WTC11 (cell line): ENCODE measurements around the gene ARHGAP44. TPM values are rescaled to one million over a fixed set of nuclear protein-coding genes. Genes with fewer than 3 reads are reported as not detected.

Experiments
- ATAC-seq: fragments of 200-7000 bp; cut with Tn5 transposase; 2 replicates; pipeline ENCODE4 v1.10.0; 2021; ENCODE audit warnings: mild to moderate bottlenecking, moderate library complexity
- CTCF ChIA-PET: fragments of 300-600 bp; sonication (Branson Sonifier 250); formaldehyde crosslinking; loops from one replicate; lab custom pipeline; 2021; ENCODE audit warnings: antibody characterized with exemption; lab: Charles Lee
- POLR2A ChIA-PET: fragments of 350-600 bp; sonication (Branson Sonifier 250); formaldehyde crosslinking; loops from one replicate; lab custom pipeline; 2021; ENCODE audit warnings: antibody characterized with exemption; lab: Charles Lee
- DNase-seq: peaks from one replicate; pipeline ENCODE4 v3.0.0; 2021; ENCODE audit warnings: low spot score
- H3K27ac Mint-ChIP-seq: 2 replicates; pipeline ENCODE4 v1.8.0; 2021; ENCODE audit warnings: mixed read lengths
- H3K27me3 Mint-ChIP-seq: 2 replicates; pipeline ENCODE4 v1.8.0; 2021; ENCODE audit warnings: low read depth, mild to moderate bottlenecking, moderate library complexity, mixed read lengths
- H3K36me3 Mint-ChIP-seq: 2 replicates; pipeline ENCODE4 v1.8.0; 2021; ENCODE audit warnings: mixed read lengths
- H3K4me1 Mint-ChIP-seq: 2 replicates; pipeline ENCODE4 v1.8.0; 2022; ENCODE audit warnings: mixed read lengths
- H3K4me3 Mint-ChIP-seq: 2 replicates; pipeline ENCODE4 v1.8.0; 2021; ENCODE audit warnings: mild to moderate bottlenecking, moderate library complexity, mixed read lengths
- H3K9me3 Mint-ChIP-seq: 2 replicates; pipeline ENCODE4 v1.8.0; 2021; ENCODE audit warnings: mixed read lengths
- ATF1 ChIP-seq: sonication (generic); formaldehyde crosslinking; IDR thresholded peaks from 2 replicates; pipeline ENCODE4 v1.8.1; 2023; ENCODE audit warnings: mild to moderate bottlenecking, moderate library complexity, missing genetic modification reagents
- FOXP1 ChIP-seq: sonication (generic); formaldehyde crosslinking; IDR thresholded peaks from 2 replicates; pipeline ENCODE4 v1.8.0; 2022; ENCODE audit warnings: missing genetic modification reagents, mild to moderate bottlenecking, moderate library complexity, borderline replicate concordance
- GRHL2 ChIP-seq: fragments of 250-450 bp; sonication (Bioruptor Pico); IDR thresholded peaks from 2 replicates; pipeline ENCODE4 v1.8.0; 2022; ENCODE audit warnings: mild to moderate bottlenecking, moderate library complexity; ENCODE audit not compliant: insufficient replicate concordance, severe bottlenecking
- GTF2I ChIP-seq: fragments of 250-450 bp; sonication (Bioruptor Pico); conservative IDR thresholded peaks from 2 replicates; pipeline ENCODE4 v1.4.0; 2021; ENCODE audit warnings: mild to moderate bottlenecking
- HMGA2 ChIP-seq: fragments of 250-450 bp; sonication (Bioruptor Pico); IDR thresholded peaks from 2 replicates; pipeline ENCODE4 v1.4.0; 2021; ENCODE audit warnings: mild to moderate bottlenecking, moderate library complexity
- IRF2 ChIP-seq: sonication (generic); formaldehyde crosslinking; IDR thresholded peaks from 2 replicates; pipeline ENCODE4 v1.8.0; 2022; ENCODE audit warnings: low read depth, missing genetic modification reagents, borderline replicate concordance
- KAT7 ChIP-seq: sonication (generic); formaldehyde crosslinking; IDR thresholded peaks from 2 replicates; pipeline ENCODE4 v1.8.1; 2023; ENCODE audit warnings: missing genetic modification reagents, mild to moderate bottlenecking, borderline replicate concordance
- TEAD1 ChIP-seq: sonication (generic); formaldehyde crosslinking; IDR thresholded peaks from 2 replicates; pipeline ENCODE4 v1.8.0; 2022; ENCODE audit warnings: mild to moderate bottlenecking, missing genetic modification reagents
- TP53 ChIP-seq: sonication (generic); formaldehyde crosslinking; IDR thresholded peaks from 2 replicates; pipeline ENCODE4 v1.8.1; 2023; ENCODE audit warnings: mild to moderate bottlenecking, missing genetic modification reagents
- ZNF121 ChIP-seq: sonication (generic); formaldehyde crosslinking; IDR thresholded peaks from 2 replicates; pipeline ENCODE4 v1.8.0; 2023; ENCODE audit warnings: missing genetic modification reagents
- ZNF138 ChIP-seq: sonication (generic); formaldehyde crosslinking; conservative IDR thresholded peaks from 2 replicates; pipeline ENCODE4 v1.8.1; 2022; ENCODE audit warnings: mild to moderate bottlenecking, moderate library complexity, missing genetic modification reagents
- ZNF263 ChIP-seq: sonication (generic); formaldehyde crosslinking; IDR thresholded peaks from 2 replicates; pipeline ENCODE4 v1.8.1; 2022; ENCODE audit warnings: low read depth, mild to moderate bottlenecking, moderate library complexity, missing genetic modification reagents
- total RNA-seq: library from RNA; stranded (reverse); gene quantifications from 3 replicates; pipeline ENCODE4 v1.2.3, GENCODE V29; 2021
- TF ChIP-seq, protein P1 (sequence below): fragments of 250-450 bp; sonication (Bioruptor Pico); IDR thresholded peaks from 2 replicates; pipeline ENCODE4 v2.1.2; 2022; ENCODE audit warnings: mild to moderate bottlenecking, moderate library complexity
- TF ChIP-seq, protein P2 (sequence below): fragments of 250-450 bp; sonication (Bioruptor Pico); IDR thresholded peaks from 2 replicates; pipeline ENCODE4 v1.9.0; 2021; ENCODE audit warnings: mild to moderate bottlenecking, borderline replicate concordance
- TF ChIP-seq, protein P3 (sequence below): sonication (generic); formaldehyde crosslinking; IDR thresholded peaks from 2 replicates; pipeline ENCODE4 v1.8.1; 2023; ENCODE audit warnings: mild to moderate bottlenecking, missing genetic modification reagents, moderate library complexity
- TF ChIP-seq, protein P4 (sequence below): sonication (generic); formaldehyde crosslinking; IDR thresholded peaks from 2 replicates; pipeline ENCODE4 v1.8.0; 2022; ENCODE audit warnings: mild to moderate bottlenecking, missing genetic modification reagents
- TF ChIP-seq, protein P5 (sequence below): fragments of 250-450 bp; sonication (Bioruptor Pico); IDR thresholded peaks from 2 replicates; pipeline ENCODE4 v1.9.0; 2021; ENCODE audit warnings: mild to moderate bottlenecking
- TF ChIP-seq, protein P6 (sequence below): fragments of 250-450 bp; sonication (Bioruptor Pico); conservative IDR thresholded peaks from 2 replicates; pipeline ENCODE4 v1.9.0; 2021; ENCODE audit warnings: mild to moderate bottlenecking
- TF ChIP-seq, protein P7 (sequence below): sonication (generic); formaldehyde crosslinking; IDR thresholded peaks from 2 replicates; pipeline ENCODE4 v1.8.1; 2023; ENCODE audit warnings: mild to moderate bottlenecking, missing genetic modification reagents, moderate library complexity

ARHGAP44 gene
- total RNA-seq, 1 experiment from 2014 or later = 23.8 TPM

DNA sequence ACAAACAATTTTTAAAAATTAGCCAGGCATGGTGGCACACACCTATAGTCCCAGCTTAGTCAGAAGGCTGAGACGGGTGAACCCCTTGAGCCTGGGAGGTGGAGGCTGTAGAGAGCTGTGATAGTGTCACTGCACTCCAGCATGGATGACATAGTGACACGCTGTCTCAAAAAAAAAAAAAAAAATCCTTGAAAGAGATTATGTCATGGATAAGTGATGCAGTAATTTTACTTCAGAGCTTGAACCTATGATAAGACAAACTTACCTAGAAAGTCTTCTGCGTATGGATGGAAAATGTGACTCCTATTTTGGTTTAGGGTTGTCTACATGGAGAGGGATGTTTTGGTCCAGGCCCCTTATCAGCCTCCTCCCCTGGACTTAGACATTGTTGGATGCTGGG is 176.7 kb downstream of the ARHGAP44 start (continued):
- no peak for TF ChIP-seq TEAD1 (CRISPR knock-in tag)
- TF ChIP-seq, protein P1, sequence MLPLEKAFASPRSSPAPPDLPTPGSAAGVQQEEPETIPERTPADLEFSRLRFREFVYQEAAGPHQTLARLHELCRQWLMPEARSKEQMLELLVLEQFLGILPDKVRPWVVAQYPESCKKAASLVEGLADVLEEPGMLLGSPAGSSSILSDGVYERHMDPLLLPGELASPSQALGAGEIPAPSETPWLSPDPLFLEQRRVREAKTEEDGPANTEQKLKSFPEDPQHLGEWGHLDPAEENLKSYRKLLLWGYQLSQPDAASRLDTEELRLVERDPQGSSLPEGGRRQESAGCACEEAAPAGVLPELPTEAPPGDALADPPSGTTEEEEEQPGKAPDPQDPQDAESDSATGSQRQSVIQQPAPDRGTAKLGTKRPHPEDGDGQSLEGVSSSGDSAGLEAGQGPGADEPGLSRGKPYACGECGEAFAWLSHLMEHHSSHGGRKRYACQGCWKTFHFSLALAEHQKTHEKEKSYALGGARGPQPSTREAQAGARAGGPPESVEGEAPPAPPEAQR = no peak
- TF ChIP-seq TP53 (CRISPR knock-in tag) = no peak
- no peak for TF ChIP-seq GTF2I (CRISPR knock-in tag)
- TF ChIP-seq GRHL2 = no peak
- TF ChIP-seq, protein P2, sequence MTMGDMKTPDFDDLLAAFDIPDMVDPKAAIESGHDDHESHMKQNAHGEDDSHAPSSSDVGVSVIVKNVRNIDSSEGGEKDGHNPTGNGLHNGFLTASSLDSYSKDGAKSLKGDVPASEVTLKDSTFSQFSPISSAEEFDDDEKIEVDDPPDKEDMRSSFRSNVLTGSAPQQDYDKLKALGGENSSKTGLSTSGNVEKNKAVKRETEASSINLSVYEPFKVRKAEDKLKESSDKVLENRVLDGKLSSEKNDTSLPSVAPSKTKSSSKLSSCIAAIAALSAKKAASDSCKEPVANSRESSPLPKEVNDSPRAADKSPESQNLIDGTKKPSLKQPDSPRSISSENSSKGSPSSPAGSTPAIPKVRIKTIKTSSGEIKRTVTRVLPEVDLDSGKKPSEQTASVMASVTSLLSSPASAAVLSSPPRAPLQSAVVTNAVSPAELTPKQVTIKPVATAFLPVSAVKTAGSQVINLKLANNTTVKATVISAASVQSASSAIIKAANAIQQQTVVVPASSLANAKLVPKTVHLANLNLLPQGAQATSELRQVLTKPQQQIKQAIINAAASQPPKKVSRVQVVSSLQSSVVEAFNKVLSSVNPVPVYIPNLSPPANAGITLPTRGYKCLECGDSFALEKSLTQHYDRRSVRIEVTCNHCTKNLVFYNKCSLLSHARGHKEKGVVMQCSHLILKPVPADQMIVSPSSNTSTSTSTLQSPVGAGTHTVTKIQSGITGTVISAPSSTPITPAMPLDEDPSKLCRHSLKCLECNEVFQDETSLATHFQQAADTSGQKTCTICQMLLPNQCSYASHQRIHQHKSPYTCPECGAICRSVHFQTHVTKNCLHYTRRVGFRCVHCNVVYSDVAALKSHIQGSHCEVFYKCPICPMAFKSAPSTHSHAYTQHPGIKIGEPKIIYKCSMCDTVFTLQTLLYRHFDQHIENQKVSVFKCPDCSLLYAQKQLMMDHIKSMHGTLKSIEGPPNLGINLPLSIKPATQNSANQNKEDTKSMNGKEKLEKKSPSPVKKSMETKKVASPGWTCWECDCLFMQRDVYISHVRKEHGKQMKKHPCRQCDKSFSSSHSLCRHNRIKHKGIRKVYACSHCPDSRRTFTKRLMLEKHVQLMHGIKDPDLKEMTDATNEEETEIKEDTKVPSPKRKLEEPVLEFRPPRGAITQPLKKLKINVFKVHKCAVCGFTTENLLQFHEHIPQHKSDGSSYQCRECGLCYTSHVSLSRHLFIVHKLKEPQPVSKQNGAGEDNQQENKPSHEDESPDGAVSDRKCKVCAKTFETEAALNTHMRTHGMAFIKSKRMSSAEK (CRISPR knock-in tag) = no peak
- TF ChIP-seq ZNF121 (CRISPR knock-in tag) = no peak

DNA sequence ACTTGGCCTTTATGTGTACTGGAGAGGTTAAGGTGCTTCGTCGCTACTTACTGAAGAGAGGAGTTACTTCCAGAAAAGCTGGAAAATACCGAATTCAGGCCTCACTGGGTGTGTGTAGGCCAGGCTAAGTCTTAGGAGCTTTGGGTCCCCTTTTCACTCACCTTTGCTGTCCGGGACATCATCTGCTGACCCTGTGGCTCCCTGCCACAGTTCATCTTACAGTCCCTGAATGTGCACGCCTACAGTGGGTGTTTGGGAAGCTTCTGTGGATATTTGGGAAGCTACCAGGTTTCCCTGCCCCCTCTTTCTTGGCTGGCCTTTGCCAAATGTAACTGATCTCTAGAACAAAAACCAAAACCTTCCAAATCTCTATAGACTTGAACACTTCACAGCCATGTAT is 177.1 kb downstream of the ARHGAP44 start:
- DNase-seq (no peak), ATAC-seq (no peak)
- Mint-ChIP-seq H3K27ac (no peak overlapping the region), H3K36me3 (peaks cover 10% of the 10 kb centered on the region), H3K27me3 (no peaks in the 10 kb centered on the region), H3K4me3 (no peak overlapping the region), H3K4me1 (peaks cover 11% of the 10 kb centered on the region), H3K9me3 (no peaks in the 10 kb centered on the region)
- CTCF ChIA-PET = no interaction called here
- POLR2A ChIA-PET = no interaction called here
- TF ChIP-seq KAT7 (CRISPR knock-in tag) = no peak
- TF ChIP-seq, protein P3, sequence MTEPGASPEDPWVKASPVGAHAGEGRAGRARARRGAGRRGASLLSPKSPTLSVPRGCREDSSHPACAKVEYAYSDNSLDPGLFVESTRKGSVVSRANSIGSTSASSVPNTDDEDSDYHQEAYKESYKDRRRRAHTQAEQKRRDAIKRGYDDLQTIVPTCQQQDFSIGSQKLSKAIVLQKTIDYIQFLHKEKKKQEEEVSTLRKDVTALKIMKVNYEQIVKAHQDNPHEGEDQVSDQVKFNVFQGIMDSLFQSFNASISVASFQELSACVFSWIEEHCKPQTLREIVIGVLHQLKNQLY (CRISPR knock-in tag) = no peak
- TF ChIP-seq IRF2 (CRISPR knock-in tag) = no peak
- TF ChIP-seq, protein P4, sequence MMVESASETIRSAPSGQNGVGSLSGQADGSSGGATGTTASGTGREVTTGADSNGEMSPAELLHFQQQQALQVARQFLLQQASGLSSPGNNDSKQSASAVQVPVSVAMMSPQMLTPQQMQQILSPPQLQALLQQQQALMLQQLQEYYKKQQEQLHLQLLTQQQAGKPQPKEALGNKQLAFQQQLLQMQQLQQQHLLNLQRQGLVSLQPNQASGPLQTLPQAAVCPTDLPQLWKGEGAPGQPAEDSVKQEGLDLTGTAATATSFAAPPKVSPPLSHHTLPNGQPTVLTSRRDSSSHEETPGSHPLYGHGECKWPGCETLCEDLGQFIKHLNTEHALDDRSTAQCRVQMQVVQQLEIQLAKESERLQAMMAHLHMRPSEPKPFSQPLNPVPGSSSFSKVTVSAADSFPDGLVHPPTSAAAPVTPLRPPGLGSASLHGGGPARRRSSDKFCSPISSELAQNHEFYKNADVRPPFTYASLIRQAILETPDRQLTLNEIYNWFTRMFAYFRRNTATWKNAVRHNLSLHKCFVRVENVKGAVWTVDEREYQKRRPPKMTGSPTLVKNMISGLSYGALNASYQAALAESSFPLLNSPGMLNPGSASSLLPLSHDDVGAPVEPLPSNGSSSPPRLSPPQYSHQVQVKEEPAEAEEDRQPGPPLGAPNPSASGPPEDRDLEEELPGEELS (CRISPR knock-in tag) = no peak
- TF ChIP-seq, protein P5, sequence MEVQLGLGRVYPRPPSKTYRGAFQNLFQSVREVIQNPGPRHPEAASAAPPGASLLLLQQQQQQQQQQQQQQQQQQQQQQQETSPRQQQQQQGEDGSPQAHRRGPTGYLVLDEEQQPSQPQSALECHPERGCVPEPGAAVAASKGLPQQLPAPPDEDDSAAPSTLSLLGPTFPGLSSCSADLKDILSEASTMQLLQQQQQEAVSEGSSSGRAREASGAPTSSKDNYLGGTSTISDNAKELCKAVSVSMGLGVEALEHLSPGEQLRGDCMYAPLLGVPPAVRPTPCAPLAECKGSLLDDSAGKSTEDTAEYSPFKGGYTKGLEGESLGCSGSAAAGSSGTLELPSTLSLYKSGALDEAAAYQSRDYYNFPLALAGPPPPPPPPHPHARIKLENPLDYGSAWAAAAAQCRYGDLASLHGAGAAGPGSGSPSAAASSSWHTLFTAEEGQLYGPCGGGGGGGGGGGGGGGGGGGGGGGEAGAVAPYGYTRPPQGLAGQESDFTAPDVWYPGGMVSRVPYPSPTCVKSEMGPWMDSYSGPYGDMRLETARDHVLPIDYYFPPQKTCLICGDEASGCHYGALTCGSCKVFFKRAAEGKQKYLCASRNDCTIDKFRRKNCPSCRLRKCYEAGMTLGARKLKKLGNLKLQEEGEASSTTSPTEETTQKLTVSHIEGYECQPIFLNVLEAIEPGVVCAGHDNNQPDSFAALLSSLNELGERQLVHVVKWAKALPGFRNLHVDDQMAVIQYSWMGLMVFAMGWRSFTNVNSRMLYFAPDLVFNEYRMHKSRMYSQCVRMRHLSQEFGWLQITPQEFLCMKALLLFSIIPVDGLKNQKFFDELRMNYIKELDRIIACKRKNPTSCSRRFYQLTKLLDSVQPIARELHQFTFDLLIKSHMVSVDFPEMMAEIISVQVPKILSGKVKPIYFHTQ (CRISPR knock-in tag) = no peak
- TF ChIP-seq, protein P6, sequence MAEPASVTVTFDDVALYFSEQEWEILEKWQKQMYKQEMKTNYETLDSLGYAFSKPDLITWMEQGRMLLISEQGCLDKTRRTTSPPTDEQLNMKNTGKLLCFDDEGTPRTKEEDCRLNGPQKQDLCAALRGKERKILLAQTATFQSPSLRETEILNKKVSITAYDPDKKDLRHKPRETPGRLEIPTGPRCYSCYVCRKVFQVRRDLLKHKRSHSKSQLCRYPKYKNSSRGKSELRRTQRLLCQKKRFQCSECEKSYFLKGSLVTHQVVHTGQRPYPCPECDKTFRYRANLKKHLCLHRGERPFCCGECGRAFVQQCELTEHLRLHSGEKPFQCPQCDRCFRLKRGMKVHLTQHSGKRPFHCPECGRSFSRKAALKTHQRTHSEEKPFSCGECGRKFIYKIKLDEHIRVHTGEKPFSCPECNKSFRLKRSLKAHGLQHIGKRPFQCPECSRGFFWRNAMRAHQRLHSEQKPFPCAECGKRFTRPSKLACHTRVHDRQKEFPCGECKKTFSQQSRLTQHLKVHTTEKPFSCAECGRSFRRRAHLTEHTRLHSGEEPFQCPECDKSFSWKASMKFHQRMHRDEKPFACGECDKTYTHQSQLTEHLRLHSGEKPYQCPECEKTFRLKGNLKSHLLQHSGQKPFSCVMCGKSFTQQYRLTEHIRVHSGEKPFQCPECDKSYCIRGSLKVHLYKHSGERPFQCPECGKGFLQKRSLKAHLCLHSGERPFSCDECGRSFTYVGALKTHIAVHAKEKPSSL (CRISPR knock-in tag) = no peak
- TF ChIP-seq FOXP1 = no peak
- TF ChIP-seq, protein P1 = no peak
- TF ChIP-seq, protein P7, sequence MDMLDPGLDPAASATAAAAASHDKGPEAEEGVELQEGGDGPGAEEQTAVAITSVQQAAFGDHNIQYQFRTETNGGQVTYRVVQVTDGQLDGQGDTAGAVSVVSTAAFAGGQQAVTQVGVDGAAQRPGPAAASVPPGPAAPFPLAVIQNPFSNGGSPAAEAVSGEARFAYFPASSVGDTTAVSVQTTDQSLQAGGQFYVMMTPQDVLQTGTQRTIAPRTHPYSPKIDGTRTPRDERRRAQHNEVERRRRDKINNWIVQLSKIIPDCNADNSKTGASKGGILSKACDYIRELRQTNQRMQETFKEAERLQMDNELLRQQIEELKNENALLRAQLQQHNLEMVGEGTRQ (CRISPR knock-in tag) = no peak
- no peak for TF ChIP-seq HMGA2 (CRISPR knock-in tag)
- TF ChIP-seq GRHL2 = no peak
- no peak for TF ChIP-seq ZNF263 (CRISPR knock-in tag)
- no peak for TF ChIP-seq ZNF138
- TF ChIP-seq ATF1 = no peak
